GM18502 (cell line): Measurements from ENCODE around the gene SRP9.
"Not testable (repeated sequence)": the region's sequence is repeated elsewhere in the genome, so short reads cannot be mapped to it uniquely, and the experiment has no call there.

Experiments used
- ATAC-seq: cut with Tn5 transposase; IDR thresholded peaks from one replicate; pipeline ENCODE4 v1.9.1; 2021; ENCODE audit warnings: mild to moderate bottlenecking; ENCODE audit not compliant: unreplicated experiment, poor library complexity

Gene SRP9

DNA sequence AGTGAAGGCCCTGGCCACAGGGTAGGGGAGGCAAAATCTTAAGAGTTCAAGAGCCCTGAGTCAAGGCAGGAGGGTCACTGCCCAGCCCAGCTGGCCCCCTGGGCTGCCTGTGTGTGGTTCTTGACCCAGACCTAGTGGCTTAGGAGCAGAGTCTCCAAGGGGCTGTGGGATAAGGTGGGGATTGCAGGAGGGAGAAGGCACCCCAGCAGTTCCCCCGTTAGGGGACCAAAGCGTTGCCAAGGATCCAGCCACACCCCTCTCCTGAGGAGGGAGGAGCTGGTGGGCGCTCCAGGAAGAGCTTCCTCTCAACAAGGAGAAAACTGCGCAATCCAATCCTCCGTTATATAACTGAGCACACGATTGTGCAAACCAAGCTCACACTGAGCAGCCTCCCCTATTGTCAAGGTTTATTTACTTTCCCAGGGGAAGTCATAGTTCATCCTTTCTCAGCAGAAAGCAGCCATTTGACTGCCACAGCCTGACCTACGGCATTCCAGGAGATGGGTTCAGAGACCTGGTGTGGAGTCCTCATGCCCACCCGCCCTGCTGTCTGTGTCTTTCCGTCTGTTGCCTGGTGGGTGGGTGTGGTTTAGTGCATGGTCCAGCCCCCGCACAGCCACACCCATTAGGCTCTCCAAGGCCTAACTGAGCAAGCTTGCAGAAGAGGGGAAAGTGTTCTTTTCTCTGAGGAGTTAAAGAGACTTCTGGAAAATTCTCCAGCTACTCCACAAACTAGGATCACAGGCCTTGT is 35.8 kb downstream of the SRP9 start:
- no peak for ATAC-seq

DNA sequence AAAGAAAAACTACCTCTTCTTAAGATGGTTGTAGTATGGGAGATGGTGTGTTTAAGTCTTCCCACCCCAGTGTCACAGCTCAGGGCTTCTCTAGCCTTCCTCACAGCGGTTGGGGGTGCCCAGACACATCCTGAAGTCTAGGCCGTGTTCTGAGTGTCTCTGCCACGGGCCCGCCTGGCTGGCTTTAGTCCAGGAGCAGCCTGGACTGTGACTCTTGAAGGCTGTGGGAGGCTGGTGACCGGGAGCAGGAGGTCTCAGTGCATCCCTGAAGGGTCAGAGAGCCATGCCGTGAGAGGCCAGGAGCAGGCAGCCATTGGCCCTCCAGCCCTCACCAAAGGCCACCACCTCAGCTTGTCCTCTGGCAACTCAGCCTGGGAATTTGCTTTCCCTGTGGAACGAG is 36.8 kb downstream of the SRP9 start:
- no peak for ATAC-seq

DNA sequence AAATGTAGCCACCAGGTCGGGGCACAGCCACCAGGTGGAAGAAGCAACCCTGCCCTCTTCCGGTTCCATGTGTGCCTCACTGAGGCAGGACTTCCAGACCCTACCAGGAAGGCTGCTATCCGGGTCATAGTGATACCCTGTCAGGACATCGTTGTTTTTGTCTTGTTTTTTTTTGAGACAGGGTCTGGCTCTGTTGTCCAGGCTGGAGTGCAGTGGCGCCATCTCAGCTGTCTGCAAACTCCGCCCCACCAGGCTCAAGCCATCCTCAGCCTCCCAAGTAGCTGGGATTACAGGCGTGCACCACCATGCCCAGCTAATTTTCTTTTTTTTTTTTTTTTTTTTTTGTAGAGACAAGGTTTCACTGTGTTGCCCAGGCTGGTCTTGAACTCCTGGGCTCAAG is 37.5 kb downstream of the SRP9 start:
- not testable (repeated sequence) for ATAC-seq

DNA sequence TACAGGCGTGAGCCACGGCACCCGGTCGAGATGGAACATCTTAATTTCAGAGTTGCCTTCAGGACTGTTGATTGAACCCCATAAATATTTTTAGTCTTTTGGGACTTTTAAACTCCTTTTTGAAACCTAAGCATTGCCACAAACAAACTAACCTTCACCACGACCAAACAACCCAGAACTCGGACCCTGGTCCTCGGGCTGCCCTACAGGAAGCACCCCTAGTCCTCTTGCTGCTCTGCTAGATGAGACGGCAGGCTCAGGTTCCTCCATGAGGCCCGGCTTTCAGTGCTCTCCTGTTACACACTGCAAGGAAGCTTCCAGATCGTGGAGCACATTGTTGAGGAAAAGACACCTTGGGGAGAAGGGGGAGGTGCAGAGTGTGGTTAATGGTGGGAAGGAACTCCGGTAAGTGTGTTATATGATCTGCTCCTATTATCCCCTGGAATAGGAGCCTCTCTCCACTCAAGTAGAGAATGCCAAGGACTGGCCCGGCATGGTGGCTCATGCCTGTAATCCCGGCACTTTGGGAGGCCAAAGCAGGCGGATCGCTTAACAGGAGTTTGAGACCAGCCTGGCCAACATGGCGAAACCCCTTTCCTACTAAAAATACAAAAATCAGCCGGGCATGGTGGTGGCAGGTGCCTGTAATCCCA is 38.0 kb downstream of the SRP9 start:
- no peak for ATAC-seq

DNA sequence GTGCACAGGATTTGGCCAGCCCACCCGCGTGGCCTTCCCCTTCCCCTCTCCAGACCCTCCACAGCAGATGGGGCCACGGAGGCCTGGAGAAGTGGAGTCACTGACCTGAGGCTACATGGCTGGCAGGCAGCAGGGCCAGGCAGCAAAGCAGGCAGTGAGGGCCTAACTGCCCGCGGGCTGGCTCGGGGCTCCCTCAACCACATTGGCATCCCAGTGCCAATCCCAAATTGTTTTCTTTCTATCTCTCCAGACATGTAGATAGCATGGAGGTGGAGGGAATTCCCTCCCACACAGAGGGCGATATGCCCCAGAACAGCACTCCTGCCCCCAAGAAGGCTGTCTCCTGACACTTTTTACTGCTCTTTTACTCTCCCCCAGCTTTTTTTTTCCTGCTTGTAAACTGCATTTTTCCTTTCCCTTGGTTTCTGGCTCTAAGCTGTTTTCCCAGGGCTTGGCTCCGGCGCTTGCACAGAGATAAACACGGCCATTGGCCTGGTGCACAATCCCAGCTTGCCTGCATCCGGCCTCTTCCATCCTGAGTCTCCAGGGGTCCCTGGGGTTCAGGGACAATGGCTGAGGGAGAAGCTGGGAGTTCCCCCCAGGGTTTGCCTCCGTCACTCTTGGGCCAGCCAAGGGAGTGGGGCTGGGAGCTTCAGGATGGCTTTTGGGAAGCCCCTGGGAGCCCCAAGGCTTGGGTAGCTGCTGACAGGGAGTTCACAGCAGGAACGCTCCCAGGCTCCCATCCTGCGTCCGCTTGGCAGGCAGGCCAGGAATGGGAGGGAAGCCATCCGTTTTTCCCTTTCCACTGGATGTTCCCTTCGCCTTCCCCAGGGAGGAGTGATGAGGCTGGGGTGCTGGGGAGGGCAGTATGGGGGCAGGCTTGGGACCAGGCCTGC is 39.3 kb downstream of the SRP9 start:
- no peak for ATAC-seq

DNA sequence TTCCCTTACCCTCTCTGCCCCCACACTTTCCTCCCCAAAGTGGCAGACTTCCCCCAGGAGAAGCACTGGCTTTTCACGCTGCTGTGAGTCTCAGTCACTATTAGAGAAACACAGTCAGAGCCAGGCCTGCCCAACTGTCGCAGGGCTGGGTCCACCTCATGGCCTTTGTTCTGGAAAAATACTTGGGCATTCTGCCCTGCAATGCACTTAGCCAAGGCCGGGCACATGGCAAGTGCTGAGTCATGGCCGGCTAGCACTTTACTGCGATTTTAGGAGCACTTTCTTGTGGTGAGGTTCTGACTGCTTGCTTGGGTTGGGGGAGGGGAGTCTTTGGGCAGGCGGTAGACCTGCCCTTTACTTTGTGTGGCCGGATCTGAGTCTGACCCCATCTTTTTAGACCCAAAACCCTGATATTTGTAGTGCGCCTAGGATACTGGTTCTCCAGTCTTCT is 40.0 kb downstream of the SRP9 start:
- no peak for ATAC-seq

DNA sequence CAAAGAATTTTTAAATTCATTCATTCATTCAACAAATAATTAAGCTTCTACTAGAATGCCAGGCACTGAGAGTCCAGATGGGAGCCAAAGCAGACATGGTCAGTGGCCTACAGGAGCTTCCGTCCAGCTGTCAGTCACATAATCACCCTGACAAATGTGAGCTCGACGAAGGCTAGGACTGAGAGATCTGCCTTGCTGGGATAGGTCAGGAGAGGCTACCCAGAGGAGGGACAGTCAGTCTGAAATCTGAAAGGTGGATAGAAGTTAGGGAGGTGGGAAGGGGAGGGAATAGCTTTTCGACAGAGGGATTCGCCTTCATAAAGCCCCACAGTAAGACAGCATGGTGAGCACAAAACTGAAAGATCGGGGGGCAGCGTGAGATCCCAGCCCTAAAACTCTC is 40.6 kb downstream of the SRP9 start:
- no peak for ATAC-seq

DNA sequence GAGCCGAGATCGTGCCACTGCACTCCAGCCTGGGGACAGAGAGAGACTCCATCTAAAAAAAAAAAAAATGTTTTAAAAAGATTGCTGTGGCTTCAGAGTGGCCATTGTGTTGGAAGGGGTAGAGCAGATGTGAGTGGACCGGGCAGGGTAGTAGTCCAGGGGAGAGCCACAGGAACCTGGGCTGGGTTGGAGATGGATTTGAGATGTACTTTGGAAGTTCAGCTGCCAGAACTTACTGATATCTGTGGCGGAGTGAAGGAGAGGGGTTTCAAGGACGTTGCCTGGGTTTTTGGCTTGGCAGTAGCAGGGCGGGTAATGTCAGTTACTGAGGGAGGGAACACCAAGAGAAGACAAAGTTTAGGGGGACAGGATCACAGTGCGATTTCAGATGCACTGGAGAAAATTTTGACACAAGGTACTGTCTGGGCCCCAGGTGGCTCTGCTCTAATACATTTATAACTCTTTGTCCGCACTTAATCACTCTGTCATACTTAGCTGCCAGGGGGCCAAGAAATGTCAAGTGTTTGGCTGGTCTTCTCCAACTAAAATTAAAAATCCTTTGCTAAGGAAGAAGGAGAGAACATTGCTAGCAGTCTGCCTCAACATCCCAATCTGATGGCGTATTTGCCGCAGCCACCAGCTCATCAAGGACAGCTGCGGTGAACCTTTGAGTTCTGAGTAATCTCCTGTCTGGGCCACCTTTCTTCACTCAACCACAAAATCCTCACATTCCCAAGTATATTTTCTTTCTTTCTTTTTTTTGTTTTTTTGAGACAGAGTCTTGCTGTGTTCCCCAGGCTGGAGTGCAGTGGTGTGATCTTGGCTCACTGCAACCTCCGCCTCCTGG is 41.9 kb downstream of the SRP9 start:
- no peak for ATAC-seq

DNA sequence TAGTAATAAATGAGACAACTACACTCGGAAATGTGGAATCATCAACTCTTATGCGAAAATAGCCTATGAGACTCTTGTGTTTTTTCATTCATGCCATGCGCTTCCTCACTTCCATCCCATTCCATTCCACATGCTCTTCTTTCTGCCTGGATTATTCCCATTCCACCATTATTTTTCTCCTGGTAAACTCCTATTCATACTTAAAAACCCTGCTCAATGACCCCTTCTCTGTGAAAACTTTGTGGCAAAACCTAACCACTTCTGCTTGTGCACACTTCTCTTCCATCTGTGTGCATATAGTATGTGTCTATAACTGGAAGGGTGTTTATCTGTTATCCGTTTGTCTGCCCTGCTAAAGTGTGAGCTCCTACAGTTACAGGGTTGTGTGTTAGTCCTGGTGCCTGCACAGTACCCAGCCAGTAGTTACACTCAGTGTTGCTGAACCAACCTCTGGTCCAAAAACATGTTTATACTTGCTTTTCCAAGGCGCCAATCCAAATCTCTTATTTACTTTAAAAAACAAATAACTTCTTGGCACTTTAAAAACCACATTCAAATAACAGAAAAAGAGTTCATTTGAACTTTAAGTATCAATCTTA is 43.0 kb downstream of the SRP9 start:
- no peak for ATAC-seq

DNA sequence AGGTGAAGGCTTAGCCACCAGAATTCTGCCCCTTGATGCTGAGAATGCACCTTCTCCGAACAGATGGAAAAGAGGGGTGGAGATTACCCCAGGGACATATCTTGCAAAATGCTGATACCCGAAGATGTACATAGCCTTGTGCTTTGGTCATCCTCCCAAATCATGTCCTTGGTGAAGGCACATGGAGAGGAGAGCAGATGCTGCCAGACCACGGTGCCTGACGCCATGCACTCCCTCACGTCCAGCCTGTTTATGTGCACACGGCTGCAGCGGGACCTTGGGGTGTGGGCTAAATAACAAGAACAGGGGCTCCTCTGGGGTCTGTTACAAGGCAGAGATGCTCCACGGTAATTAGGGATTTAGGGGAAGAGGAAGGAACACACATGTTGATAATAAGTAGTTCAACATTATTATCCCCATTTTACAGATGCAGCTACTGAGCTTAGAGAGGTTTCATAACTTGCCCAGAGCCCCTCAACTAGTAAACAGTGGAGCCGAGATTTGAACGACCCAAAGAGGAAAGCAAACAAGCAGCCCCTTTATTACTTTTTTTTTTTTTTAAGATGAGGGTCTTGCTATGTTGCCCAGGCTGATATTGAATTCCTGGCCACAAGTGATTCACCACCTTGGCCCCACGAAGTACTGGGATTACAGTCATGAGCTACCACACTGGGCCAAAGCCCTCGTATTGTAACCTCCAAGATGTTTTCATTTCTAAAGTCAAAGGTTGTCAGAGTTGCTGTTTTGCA is 45.2 kb downstream of the SRP9 start:
- ATAC-seq, result no peak

DNA sequence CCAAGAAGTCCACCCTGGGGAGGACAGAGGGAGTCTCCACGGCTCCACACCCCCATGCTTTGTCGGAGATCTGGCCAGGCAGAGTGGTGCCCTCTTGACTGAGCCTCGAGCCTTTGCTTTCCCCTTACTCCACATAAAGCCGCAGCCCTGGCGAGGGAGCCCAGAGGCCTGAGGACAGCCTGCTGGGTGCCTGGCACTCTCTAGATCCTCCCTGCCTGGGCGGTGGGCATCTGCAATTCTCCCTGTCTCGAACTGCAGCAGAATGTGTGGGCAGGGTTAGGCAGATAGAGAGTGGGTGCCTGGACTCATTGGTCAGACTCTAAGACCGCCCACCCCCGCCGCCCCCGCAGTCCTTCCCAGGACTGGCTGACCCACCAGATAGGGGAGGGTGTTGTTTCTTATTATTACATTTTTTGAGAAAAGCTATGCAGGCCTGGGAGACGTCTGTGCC is 46.2 kb downstream of the SRP9 start:
- ATAC-seq, result no peak

DNA sequence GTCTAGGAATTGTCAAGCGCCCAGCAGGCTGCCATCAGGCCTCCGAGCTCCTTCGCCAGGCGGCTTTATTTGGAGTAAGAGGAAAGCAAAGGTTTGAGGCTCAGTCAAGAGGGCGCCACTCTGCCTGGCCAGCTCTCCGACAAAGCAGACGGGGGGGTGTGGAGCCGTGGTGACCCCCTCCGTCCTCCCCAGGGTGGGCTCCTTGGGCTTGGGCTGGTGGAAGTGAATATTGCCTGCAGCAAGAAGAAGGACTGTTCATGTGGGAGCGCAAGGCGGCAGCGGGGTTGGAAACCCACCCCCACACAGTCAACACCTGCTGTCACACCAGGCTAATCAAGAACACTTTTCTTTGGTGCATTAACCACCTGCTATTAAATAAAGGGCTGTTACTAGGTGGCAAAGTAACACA is 46.9 kb downstream of the SRP9 start:
- ATAC-seq, result no peak

DNA sequence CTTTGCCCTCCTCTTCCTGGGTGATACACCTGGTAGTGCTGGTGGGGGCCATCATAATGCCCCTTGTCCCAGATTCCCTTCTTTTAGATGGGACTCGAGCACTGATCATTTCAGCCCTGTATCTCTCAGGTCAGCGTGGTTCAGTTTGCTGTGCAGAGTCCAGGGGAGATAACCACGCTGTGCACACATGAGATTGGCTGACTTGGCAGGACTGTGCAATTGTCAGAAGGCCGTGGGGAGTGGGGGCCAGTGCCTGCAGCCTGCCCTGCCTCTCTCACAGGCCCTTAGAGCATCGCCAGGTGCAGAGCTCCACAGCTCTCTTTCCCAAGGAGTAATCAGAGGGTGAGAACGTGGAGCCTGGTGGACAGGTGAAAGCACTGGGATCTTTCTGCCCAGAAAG is 47.5 kb downstream of the SRP9 start:
- ATAC-seq, result no peak

DNA sequence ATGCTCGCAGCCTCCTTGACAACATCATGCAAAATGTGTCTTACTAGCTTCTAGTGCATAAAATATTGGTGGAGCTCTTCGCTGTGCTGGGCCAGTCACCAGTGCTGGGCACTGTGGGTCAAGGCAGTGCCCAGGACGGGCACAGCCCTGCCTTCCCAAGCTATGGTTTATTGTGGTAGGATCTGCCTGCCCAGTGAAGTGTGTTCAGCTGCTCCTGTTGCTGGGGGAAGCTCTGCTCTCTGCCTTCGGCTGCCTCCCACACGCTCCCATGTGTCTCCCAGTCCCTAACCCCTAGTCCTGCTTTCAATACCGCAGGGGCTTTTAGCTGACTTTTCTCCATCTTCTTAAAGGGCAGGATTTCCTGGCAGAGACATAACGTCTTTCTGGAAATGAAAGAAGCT is 48.0 kb downstream of the SRP9 start:
- ATAC-seq, result no peak

DNA sequence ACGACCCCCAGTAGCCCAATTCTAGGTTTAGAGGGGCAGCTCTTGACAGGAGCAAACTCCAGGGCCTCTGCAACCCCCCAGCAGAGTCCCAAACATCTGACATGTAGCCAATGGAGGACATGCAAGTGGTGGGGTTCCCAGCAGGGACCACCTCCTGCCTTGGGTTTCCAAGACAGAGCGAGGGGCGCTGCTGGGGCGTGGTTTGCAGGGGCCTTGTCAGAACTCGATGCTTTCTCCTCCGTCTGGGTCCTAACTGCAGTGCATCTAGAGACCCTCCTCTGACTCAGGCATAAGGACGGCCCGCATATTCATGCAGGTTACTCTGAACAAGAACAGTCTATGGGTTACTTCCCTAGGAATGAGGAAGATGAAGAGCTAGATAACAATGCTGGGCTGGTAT is 49.5 kb downstream of the SRP9 start:
- ATAC-seq, result no peak

DNA sequence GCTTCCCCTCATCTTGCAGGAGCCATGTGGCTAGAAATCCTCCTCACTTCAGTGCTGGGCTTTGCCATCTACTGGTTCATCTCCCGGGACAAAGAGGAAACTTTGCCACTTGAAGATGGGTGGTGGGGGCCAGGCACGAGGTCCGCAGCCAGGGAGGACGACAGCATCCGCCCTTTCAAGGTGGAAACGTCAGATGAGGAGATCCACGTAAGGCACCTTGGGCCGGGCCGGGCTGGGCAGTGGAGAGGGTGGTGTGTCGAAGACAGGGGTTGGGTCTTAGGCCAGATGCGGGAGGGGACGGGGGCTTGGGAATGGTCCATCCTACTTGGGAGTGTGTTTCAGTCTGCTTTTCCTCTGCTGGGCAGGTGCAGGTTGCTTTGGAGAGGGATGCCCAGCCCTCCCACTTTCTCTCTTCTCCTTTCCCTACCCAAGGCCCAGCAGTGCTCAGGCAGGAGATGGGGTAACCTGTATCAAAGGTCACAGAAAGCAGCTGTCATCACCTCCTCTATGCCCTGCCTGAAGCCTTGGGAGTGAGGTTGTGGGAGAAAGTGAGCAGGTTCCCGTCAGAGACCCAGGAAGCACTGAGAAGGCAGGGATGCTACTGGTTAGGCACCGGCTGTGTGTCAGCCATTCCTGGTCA is 51.2 kb downstream of the SRP9 start:
- no peak for ATAC-seq

DNA sequence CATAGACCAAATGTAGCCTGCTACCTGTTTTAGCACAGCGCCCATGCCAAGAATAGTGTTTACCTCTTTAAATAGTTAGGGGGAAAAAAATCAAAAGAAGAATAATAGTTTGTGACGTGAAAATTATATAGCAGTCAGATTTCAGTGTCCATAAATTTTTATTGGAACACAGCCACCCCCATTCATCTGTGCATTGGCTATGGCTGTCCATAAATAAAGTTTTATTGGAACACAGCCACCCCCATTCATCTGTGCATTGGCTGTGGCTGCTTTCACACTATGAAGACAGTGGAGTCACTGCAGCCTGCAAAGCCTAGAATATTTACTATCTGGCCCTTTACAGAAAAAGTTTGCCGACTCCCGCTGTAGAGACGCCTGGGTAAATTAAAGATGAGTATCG is 53.2 kb downstream of the SRP9 start:
- ATAC-seq, result no peak
